GM18526 (cell line): ENCODE data around the gene SLC45A2.

Source experiments
- POLR2A ChIP-seq: IDR thresholded peaks from 3 replicates; pipeline ENCODE4 v1.6.1; 2011; ENCODE audit not compliant: insufficient read length; ENCODE audit errors: extremely low read depth

The SLC45A2 gene

DNA sequence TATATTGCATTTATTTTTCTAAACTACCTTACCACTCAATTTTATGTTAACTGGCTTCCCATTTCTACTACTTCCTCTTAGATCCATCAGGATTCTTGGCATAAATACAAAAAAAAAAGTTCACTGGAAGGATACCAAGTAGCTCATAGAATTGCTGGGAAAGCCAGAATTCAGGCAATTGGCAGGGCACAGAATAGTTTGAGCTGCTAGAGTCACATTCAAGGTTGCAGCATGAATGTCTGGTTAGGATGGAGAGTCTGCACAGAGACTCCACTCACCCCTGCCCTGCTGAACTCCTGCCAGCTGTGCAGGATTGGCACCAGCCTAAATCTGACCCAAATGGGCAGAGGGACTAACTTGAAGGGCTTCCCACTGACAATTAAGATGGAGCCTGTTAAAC is 28.3 kb upstream of the SLC45A2 start:
- TF ChIP-seq POLR2A: no peak

DNA sequence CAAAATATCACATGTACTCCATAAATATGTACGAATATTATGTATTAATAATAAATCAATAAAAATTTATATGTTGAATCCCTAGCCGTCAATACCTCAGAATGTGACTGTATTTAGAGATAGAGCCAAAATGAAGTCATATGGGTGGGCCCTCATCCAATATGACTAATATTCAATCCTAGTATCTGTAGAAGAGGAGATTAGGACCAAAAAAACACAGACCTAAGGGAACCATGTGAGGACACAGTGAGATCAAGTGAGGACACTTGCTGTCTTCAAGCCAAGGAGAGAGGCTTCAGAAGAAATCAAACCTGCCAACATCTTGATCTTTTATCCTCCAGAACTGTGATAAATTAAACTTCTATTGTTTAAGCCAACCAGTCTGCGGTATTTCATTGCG is 27.0 kb upstream of the SLC45A2 start:
- TF ChIP-seq POLR2A: no peak

DNA sequence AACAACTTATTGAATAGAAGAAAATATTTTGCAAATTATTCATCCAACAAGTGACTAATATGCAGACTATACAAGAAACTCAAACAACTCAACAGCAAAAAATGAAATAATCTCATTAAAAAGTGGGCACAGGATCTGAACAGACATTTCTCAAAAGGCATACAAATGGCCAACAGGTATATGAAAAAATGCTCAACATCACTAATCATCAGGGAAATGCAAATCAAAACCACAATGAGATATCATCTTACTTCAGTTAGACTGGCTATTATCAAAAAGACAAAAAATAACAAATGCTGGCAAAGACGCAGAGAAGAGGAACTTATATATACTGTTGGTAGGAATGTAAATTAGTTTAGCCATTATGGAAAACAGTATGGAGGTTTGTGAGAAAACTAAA is 25.1 kb upstream of the SLC45A2 start:
- TF ChIP-seq POLR2A: no peak

DNA sequence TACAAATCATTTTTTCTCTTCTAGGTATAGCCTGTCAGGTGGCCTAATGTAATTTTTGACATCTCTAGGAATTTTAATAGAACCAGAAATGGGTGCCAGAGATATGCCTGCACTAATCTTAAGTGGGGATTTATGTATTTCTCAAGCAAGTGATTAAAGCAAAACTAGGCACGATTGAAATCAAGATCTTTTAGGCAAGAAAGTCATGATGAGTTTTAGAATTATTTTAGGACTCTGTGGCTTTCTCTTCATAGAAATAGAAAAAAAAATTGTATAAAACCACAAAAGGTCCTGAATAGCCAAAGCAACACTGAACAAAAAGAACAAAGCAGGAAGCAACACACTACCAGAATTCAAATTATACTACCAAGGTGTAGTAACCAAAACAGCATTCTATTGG is 24.3 kb upstream of the SLC45A2 start:
- TF ChIP-seq POLR2A: no peak

DNA sequence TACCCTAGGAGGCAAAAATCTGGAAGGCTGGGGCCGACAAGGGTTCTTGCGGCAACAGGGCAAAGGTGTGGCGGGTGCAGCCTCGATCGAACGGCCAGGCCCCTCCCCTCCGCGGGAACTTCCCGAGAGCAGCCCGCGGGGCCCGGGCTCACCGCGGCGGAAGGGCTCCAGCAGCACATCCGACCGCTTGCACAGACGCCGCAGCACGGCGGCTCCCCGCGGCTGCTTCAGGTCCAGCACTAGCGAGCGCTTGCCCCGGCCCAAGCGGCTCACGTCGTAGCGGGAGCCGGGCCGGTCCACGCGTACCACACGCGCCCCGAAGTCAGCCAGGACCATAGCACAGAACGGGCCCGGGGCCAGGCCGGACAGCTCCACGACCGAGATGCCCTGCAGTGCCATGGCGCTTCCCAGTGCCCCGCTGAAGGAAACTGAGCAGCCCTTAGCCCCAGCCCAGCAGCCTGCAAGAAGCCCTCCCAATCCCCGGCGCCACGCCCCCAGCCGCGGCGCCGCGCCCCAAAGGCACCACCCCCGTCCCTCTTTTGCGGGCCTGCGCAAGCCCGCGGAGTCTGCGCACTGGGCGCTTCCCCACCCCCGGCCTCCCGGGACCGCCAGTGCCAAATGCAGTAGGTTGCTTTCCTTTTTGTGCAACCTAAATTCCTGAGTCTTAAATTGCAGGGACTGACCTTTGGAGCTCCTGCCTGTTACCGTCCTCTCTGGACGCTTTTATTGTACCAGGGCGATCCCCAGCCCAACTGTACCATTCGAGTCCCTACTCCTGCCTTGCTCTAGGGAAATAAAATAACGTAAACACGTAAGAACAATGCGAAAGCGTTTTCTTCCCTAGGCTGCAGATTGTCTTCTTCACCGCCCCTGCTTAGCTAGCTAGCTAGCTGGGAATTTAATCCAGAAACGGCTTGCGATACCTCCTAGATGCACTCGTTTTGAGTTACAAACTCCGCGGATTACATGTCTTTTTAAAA is 23.4 kb upstream of the SLC45A2 start, which contains the start of gene AMACR:
AMACR (minus strand) TSS at position 430 of the 980 bp plus-strand sequence; CDS start at position 399, 31 bp downstream.
- peak; percentile 98 for TF ChIP-seq POLR2A

DNA sequence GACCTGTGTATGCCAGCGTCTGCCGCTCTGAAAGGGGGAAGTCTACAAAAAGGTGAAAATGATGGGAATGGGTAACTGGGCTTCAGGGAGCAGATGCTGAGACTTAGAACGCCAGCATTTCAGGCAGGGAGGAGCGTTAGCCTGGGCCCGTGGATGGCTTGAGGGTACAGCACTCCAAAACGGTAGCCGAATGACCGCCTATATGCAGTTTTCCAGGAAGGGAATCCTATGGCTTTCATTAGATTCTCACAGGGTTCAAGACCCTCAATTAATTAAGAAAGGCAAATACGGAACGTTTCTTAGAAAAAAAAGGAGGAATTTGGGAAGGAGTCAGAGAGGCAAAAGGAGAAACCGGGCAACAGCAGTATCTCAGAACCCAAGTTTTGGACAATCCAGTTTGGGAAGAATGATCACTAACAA is 22.7 kb upstream of the SLC45A2 start:
- no peak for TF ChIP-seq POLR2A

DNA sequence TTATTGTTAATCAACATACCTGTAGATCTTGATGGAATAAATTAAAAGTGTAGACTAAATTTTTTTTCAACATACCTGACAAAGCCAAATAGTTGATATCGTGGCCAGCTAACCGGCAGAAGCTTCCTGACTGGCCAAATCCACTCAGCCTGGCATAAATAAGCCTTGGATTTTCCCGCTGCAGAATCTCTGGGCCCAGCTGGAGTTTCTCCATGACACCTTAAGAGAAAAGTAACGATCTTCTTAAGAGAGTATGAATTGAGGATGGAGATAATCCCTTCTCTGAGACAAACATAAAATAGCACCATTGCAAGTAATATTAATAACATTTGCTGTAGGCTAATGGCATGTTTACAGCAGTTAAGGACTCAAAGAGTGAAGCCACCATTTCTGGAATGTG is 21.2 kb upstream of the SLC45A2 start:
- no peak for TF ChIP-seq POLR2A

DNA sequence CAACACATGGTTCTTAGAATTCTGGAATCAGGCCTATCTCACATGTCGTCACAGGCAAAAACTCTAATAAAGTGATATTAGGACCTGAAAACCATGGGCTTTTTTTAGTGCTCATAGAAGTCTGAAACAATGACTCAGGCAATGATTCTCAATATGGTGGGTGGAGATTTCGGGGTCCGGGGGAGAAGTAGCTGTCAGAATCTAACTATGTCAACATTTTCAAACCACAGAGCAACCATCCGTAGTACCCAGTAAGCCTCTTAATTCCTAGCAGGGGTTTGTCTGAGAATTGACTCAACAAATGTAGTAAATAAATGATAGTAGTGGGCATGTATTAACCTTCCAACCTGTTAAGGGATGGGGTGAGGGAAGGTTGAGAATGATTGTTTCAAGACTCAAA is 20.7 kb upstream of the SLC45A2 start:
- no peak for TF ChIP-seq POLR2A

DNA sequence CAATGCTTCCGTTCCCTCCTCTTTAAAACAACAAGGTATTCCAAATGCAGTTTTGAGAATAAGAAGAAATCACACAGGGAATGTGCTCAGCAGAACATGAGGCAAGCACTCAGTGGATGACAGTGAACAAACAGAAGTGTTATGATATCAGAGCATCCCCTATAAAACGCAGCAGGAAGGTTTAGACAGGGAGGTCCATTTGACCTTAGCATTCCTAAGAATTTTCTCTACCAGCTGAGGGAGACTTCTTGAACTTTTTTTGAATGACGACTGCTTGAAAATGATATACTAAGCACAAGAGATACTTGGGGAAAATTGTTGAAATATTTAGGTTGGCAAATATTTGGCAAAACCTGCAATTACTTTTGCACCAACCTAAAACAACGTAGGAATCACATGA is 19.4 kb upstream of the SLC45A2 start:
- no peak for TF ChIP-seq POLR2A

DNA sequence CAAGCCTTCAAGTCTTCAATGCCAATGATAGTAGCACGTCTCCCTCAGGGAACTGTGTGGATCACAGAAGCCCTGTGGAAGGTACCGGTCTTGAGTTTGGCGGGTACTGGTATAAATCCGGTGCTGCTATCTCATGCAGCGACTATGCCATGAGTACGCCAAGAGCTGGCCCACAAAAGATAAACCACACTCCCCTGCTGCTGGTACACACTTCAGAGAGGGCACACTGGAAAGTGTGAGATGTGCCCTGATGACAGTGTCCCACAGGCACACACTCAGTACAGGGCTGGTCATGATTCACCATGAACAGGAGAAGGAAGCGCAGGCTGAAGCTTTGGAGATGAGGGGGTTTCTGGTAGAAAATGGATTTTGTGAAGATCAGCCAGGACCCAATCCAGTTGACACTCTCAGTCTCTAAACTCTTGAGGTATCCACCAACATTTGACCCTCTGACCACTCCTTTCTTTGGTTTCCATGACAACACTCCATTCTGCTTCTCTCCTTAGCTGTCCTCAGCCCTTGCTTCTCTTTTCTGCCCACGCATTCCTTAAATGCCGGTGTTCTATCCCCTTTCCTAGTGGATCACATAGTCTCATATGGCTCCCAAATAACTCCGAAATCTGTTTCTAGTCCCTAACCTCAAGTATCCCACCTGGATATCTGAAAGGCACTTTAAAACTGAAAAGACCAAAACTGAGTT is 18.3 kb upstream of the SLC45A2 start:
- no peak for TF ChIP-seq POLR2A

DNA sequence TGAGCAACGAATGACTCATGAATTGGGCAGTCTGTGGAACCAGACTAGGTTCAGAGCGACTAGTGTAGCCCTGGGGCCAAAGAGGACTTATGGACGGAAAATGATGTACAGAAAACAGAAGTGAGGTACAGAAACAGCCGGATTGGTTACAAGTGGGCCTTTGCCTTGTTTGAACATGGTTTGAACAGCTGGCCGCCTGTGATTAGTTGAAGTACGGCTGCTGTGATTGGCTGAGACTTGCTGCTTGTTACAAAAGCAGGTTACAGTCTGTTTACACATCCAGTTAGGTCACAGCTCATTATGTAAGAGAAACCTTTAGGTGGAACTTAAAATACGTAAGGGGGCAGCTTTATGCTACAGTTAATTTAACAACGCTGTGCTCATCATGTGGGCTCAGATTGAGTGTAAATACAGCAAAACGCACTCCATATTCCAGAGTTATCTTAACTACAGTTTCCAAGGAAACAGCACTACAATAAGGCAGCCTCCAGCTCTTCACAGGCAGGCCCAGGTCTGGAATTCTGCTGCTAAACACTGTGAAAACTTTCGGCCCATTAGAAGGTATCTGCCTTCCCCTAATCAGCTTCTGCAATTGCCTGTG is 16.8 kb upstream of the SLC45A2 start:
- no peak for TF ChIP-seq POLR2A

DNA sequence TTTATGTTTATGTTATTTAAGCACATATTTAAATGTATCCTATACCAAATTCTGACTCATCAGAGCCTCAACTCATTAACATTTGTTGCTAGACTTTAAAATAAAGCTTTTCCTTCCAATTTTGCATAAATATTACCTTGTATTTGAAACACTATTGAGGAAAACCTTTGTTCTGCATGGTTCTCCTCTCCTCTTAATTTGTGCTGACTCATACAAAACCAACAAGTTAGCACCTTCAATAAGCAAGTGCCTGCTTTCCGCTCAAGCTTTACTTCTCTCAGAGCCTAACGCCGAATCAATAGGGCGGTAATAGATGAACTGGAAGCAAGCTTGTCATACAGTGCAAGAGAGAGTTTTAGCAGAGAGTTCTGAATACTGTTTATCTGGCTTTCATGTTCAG is 15.5 kb upstream of the SLC45A2 start:
- no peak for TF ChIP-seq POLR2A

DNA sequence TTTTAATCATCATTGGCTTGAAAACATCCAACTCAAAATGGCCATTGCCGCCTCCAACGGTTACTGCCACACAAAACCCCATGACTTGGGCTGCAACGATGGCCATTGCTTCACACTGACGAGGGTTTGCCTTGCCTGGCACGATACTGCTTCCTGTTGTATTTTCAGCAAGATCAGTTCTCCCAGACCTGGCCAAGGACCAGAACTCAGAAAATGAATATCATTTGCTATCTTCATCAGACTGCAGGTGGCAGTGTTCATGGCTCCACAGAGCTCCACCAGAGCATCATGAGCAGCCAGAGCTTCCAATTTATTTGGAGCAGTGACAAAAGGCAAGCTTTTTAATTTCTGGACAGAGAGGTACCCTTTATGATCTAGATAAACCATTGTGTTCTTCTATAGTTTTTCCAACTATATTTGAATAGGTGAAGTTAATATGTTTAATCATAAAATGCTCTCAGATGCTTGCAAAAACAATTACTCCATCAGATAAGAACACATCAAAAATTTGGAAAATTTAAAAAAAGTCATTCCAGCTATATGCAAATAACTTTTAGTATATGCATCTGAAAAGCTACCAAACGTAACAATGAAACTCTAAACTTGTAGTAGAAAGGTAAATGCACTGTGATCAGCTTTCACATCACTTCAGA is 13.0 kb upstream of the SLC45A2 start:
- TF ChIP-seq POLR2A: no peak

DNA sequence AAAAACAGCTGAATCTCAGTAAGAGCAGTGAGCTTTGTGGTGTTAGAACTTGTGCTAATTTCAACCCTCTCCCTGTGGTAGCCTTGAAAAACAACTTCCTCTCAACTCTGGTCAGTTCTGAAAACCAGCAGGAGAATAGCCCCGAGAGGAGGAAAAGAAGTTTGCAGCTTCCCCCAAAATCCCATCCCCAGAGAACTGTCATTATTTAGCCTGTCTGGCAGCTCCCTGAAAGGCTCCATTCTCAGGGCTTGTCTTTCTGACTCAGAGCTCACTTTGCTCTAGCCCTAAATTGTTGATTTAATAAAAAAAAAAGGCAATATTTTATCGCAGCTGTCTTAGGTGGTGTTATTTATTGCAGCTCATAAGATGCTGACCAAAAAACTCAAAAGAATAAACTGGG is 11.4 kb upstream of the SLC45A2 start:
- TF ChIP-seq POLR2A: no peak

DNA sequence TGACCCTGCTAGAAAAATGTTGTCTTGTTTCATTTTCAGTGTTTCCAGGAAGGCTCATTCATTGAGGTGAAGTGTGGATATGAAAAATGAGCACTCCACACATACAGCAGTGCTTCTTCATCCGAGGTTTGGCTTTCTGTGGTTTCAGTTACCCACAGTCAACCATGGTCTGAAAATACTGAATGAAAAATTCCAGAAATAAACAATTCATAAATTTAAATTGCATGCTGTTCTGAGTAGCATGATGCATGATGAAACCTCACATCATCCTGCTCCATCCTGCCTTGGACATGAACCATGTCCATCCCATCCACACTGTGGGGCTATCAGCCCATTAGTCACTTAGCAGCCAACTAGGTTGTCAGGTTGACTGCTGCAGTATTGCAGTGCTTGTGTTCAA is 10.4 kb upstream of the SLC45A2 start:
- TF ChIP-seq POLR2A: no peak
